Hepatocyte (in vitro differentiated cells): Measurements from ENCODE around the gene LIPC. TPM values are rescaled to one million over a fixed set of nuclear protein-coding genes. Genes with fewer than 3 reads are reported as not detected.

ENCODE experiments used
- DNase-seq: peaks from one replicate; pipeline ENCODE4 v3.0.0-alpha.2; 2016; ENCODE audit warnings: low spot score
- H2AFZ ChIP-seq: fragments of 200-600 bp; sonication (generic); 2 replicates; pipeline ENCODE4 v1.6.0; 2016; ENCODE audit warnings: antibody characterized with exemption, mild to moderate bottlenecking
- H3K27ac ChIP-seq: fragments of 200-600 bp; sonication (generic); 2 replicates; pipeline ENCODE4 v1.5.1; 2016; ENCODE audit warnings: mild to moderate bottlenecking
- H3K27me3 ChIP-seq: fragments of 200-600 bp; sonication (generic); 2 replicates; pipeline ENCODE4 v1.6.1; 2016
- H3K36me3 ChIP-seq: fragments of 200-600 bp; sonication (generic); replicated peaks from 2 replicates; pipeline ENCODE4 v1.5.1; 2016; ENCODE audit warnings: low read depth; ENCODE audit not compliant: insufficient read depth
- H3K4me1 ChIP-seq: fragments of 200-600 bp; sonication (generic); 2 replicates; pipeline ENCODE4 v1.5.1; 2016; ENCODE audit warnings: mild to moderate bottlenecking, moderate library complexity; ENCODE audit not compliant: insufficient read depth
- H3K4me2 ChIP-seq: fragments of 200-600 bp; sonication (generic); 2 replicates; pipeline ENCODE4 v1.6.0; 2016
- H3K4me3 ChIP-seq: fragments of 200-600 bp; sonication (generic); 2 replicates; pipeline ENCODE4 v1.5.1; 2016; ENCODE audit warnings: mild to moderate bottlenecking
- H3K79me2 ChIP-seq: fragments of 200-600 bp; sonication (generic); 2 replicates; pipeline ENCODE4 v1.6.0; 2017; ENCODE audit warnings: mild to moderate bottlenecking
- H3K9me2 ChIP-seq: fragments of 200-600 bp; sonication (generic); replicated peaks from 2 replicates; pipeline ENCODE4 v1.6.0; 2017; ENCODE audit warnings: mild to moderate bottlenecking; ENCODE audit not compliant: insufficient read depth
- H3K9me3 ChIP-seq: fragments of 200-600 bp; sonication (generic); 2 replicates; pipeline ENCODE4 v1.5.1; 2016; ENCODE audit warnings: low read depth, mild to moderate bottlenecking
- H4K20me1 ChIP-seq: fragments of 200-600 bp; sonication (generic); 2 replicates; pipeline ENCODE4 v1.6.0; 2016; ENCODE audit warnings: mild to moderate bottlenecking; ENCODE audit not compliant: insufficient read depth, poor library complexity, severe bottlenecking
- EZH2 ChIP-seq: fragments of 200-600 bp; sonication (generic); IDR thresholded peaks from 2 replicates; pipeline ENCODE4 v1.6.1; 2016; ENCODE audit warnings: antibody characterized with exemption, mild to moderate bottlenecking, borderline replicate concordance
- EZH2phosphoT487 ChIP-seq: fragments of 200-600 bp; sonication (generic); IDR thresholded peaks from one replicate; pipeline ENCODE4 v1.6.1; 2018; ENCODE audit warnings: antibody characterized with exemption, mild to moderate bottlenecking, low read depth, moderate library complexity; ENCODE audit not compliant: unreplicated experiment, severe bottlenecking
- WGBS: methylation state at CpG from one replicate; pipeline ENCODE4 v1.1.6; 2016; ENCODE audit warnings: low lambda C conversion rate; ENCODE audit errors: missing lambda C conversion rate; 5-methylcytosine and 5-hydroxymethylcytosine counted together
- polyA plus RNA-seq: library from polyadenylated mRNA; unstranded; fragments of >200 nt; fragmentation: Nextera tagmentation; extraction: Ambion mirVana; gene quantifications from 2 replicates; pipeline ENCODE4 v1.2.1, GENCODE V29; 2016
- total RNA-seq: library from RNA; depleted of rRNA; stranded (reverse); fragments of >200 nt; gene quantifications from 2 replicates; pipeline ENCODE4 v1.2.3, GENCODE V29; 2014
- TF ChIP-seq, protein P1 (sequence below): fragments of 200-600 bp; sonication (generic); IDR thresholded peaks from 2 replicates; pipeline ENCODE4 v1.5.1; 2016; ENCODE audit warnings: antibody characterized with exemption, mild to moderate bottlenecking; ENCODE audit not compliant: poor library complexity

The LIPC gene
- total and polyA plus RNA-seq, 2 experiments from 2014 or later = 37.0 to 64.8 TPM

DNA sequence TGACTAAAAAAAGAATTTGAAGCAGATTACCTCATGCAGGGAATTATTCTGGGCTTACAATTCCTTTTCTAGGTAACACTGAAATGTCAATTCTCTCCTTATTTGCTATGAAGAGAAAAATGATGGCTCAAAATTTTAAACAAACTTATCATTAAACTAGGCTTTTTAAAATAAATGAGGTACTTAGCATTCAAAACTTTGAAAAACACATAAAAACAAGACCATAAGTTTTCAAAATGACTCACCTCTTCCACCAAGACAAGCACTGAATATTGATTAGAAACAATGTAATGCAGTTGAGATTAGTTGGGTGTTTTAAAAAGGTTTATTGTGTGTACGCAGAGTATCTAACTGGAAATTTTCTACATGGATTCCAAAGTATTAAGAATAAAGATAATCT, 163.1 kb downstream of the LIPC start:
- H3K9me2 ChIP-seq = no peaks in the 10 kb centered on the region

DNA sequence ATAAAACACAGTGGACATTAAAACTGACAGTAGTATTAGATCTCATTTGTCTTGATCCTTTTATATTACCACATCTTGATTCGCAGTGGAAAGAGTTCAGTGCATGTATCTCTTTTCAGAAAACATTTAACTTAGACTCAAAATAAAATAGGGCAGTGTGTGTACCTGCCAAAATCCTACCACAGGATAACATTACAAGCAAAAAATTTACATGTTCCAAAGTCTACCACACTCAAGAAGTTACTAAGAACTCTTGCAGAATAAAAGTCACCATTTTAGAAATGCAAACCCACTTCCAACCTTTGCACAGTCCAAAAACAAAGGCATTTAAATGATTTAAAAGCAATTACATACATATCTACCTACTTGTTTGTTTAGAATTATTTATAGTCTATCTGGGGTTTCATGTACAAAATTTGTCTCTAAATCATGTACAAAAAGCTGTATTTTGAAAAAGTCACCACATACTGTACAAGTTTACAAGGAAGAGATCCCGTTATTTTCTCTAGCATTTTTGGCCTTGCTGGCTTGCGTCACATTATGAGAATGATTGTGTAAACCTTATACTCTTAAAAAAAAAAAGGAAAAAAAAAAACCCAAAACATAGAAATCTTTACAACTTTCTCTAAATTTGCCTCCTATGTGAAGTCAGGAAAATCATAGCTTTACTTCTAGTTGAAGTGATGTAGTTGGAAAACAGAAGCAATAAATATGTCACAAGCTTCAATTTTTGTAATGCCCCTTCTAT, 163.9 kb downstream of the LIPC start:
- Histone ChIP-seq H4K20me1 (no peaks in the 10 kb centered on the region), H3K4me3 (no peak overlapping the region), H3K79me2 (no peaks in the 10 kb centered on the region), H3K4me1 (no peaks in the 10 kb centered on the region), H3K9me3 (no peaks in the 10 kb centered on the region), H3K27me3 (no peaks in the 10 kb centered on the region), H2AFZ (no peak overlapping the region), H3K36me3 (no peaks in the 10 kb centered on the region), H3K4me2 (no peak overlapping the region), H3K9me2 (no peaks in the 10 kb centered on the region), H3K27ac (no peak overlapping the region)
- TF ChIP-seq, protein P1, sequence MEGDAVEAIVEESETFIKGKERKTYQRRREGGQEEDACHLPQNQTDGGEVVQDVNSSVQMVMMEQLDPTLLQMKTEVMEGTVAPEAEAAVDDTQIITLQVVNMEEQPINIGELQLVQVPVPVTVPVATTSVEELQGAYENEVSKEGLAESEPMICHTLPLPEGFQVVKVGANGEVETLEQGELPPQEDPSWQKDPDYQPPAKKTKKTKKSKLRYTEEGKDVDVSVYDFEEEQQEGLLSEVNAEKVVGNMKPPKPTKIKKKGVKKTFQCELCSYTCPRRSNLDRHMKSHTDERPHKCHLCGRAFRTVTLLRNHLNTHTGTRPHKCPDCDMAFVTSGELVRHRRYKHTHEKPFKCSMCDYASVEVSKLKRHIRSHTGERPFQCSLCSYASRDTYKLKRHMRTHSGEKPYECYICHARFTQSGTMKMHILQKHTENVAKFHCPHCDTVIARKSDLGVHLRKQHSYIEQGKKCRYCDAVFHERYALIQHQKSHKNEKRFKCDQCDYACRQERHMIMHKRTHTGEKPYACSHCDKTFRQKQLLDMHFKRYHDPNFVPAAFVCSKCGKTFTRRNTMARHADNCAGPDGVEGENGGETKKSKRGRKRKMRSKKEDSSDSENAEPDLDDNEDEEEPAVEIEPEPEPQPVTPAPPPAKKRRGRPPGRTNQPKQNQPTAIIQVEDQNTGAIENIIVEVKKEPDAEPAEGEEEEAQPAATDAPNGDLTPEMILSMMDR = no peak
- TF ChIP-seq EZH2 (no peak), EZH2phosphoT487 (no peak)
- no peak for DNase-seq
- 86% methylated on average over 3 of the region's 3 CpGs for WGBS

More for the DNA sequence above, 163.1 kb downstream of the LIPC start:
- H3K79me2 ChIP-seq = no peaks in the 10 kb centered on the region
- DNase-seq = no peak
- no peaks in the 10 kb centered on the region for H3K4me1 ChIP-seq
- H3K27ac ChIP-seq = no peak overlapping the region
- no peak overlapping the region for H3K4me3 ChIP-seq
- H3K9me3 ChIP-seq = no peaks in the 10 kb centered on the region
- H3K27me3 ChIP-seq = no peaks in the 10 kb centered on the region
- no peaks in the 10 kb centered on the region for H3K36me3 ChIP-seq
- WGBS = 92% methylated on average over 1 of the region's 1 CpG
- H3K4me2 ChIP-seq = no peak overlapping the region
- TF ChIP-seq, protein P1 = no peak
- no peak for TF ChIP-seq EZH2phosphoT487
- no peak for TF ChIP-seq EZH2
- no peaks in the 10 kb centered on the region for H4K20me1 ChIP-seq
- H2AFZ ChIP-seq = no peak overlapping the region

DNA sequence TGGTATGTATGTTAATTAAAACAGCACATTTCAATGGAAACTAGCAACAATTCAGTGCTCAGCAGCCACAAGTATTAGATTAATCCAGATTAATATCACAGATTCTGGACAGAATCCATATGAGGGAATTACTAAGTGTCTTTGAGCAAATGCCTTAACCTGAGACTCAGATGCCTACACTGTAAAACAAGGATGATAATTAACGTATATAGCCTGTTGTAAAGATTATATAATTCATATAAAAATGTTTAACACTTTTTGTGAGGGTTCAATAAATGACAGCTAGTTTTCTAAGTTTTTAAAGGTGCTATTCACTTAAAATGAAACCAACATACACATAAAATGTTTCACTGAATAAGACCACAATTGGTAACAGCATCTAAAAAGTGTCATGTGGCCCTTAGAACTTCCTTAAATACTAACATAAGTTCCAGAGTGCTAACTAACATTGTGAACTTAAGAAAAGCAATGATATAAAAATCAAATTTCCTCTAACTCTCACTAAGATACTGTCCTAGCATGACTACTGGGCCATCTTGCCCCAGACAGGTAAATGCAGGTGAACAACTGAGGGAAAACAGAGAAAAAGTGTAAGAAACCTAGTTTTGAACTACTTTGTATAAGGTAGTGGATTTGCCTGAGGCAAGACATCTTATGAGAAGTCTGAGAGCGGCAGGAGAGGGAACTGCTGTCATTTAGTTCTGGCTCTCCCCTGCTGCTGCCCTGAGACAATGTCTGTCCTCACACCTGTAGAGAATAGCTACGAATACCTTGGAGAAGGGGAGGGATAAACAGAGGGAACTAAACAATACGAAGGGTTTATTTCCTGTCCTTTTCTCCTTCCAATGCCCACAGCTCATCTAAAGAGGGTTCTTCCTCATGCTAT, 166.4 kb downstream of the LIPC start:
- no peak overlapping the region for H3K4me2 ChIP-seq
- no peaks in the 10 kb centered on the region for H4K20me1 ChIP-seq
- TF ChIP-seq EZH2 (no peak), EZH2phosphoT487 (no peak)
- TF ChIP-seq, protein P1 = no peak
- H3K4me1 ChIP-seq = no peaks in the 10 kb centered on the region
- H2AFZ ChIP-seq = no peak overlapping the region
- no peaks in the 10 kb centered on the region for H3K79me2 ChIP-seq
- no peak overlapping the region for H3K27ac ChIP-seq
- WGBS = 79% methylated on average over 4 of the region's 4 CpGs
- no peaks in the 10 kb centered on the region for H3K27me3 ChIP-seq
- H3K9me3 ChIP-seq = no peaks in the 10 kb centered on the region
- DNase-seq = no peak
- H3K36me3 ChIP-seq = no peaks in the 10 kb centered on the region
- H3K4me3 ChIP-seq = no peak overlapping the region
- no peaks in the 10 kb centered on the region for H3K9me2 ChIP-seq
